ENCODE results near the gene CLDN16.

Gene CLDN16

GRCh38 chr3:190444006-190444405, 56.0 kb downstream of the CLDN16 start:
- no peak for DNase-seq

DNA sequence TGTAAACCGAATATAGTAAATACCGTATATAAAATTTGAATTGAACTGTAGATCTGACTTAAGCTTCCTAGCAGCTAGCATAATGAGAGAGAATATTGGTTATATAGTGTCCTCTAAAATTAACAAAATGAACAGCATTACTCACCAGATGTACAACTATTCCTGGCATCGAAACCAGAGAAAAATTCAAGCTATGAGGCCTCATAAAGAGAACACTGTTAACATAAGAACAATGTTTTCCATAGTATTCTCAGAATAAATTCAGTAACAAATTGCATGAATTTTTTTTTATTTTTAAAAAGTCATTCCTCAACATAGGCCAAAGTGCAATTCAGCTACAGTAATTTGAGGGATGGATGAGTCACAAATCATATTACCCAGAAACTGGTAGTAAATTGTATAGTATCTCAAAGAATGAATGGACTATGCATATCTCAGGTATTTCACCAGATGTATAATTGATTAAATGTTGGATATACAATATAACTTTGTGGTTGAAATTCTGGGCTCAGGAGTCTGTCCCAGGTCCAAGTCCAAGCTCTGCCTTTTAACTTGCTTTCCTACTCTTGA, 56.7 kb downstream of the CLDN16 start:
- no peak for DNase-seq

DNA sequence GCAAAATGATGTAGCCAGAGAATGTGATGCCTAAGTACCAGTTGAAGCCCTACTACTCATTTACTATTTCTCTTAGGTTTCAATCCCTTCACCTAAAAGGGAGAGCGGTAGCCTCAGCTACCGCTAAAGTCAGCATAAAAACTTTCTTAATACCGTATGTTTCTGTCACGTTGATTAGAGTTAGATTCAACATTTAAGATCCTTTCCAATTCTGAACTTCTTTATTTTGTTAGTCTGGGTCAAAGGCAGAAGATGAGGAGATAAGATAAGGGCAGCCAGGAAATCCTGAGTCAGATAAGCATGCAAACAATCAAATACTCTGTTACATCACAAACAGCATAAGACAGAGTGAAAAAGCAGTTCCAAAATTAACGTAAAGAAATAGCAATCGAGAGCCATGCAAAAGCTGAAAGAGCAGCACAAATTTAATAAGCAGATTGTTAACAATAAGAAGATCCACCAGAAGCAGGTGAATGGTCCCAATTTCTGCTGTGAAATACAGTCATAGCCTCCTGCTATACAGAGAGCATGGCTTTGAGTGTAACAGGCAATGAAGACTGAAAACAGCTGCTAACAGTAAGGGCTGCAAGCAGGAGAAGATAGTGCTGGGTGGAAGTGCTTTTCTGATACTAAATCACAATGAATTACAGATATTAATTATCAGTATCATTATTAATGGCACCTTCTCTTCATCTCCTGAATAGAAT, 58.8 kb downstream of the CLDN16 start:
- no peak for DNase-seq

DNA sequence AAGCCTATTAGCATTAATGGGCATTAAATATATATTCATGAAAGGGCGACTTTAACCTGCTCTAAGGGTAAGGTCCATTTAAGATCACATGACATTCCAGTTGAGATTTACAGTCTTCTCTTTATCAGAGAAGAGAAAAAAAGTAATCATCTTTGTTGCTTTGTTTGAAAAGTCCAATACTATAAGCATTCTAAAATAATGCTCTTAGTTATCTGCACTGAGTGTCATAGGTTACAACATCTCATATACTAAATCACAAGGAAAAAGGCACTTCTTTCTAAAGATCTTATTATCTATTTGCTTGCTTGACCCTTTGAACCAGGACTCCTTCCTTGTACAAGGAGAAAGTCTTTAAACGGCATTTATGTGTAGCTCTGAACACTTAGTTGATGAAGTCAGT, 60.3 kb downstream of the CLDN16 start:
- DNase-seq = no peak

DNA sequence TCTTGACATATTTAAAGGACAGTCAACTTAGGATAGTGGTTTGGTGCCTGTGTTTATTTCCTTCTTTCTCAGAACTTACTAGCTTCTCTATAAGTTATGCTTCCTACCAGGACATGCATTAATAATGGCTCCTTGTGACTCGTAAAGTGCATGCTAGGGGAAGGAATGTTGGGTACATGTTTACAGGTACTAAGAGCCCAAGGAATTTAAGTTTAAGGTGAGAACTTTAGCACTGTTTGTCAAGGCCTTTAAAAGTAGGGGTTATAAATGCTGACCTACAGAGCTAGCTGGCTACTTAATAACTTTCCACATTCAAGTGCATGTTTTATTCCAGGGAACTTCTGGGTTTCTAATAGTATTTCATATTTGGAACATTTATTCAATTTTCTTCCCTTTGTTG, 61.8 kb downstream of the CLDN16 start, which contains the start of gene TMEM207:
Gene TMEM207, minus strand, starts transcription at position 101 of the 400 bp plus-strand sequence. Its CDS starts 92 bp downstream, at position 9.
- no peak for DNase-seq

DNA sequence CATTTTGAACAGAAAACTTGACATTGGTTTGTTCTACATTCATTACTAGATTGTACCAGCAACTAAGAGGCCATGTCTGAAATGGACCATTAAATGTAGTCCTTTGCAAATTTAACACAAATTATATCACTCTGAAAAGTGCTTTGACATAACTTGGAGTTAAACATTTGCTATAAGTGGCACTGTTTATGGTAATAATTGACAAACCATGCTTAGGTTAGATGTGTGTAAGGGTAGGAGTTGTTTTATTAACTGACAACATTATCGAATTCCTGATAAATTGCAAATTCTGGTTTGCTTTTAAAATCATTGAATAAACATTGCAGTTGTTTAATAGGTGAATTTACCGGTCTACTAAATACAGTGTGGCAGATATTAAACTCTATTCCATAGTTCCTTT, 67.9 kb downstream of the CLDN16 start:
- no peak for DNase-seq

DNA sequence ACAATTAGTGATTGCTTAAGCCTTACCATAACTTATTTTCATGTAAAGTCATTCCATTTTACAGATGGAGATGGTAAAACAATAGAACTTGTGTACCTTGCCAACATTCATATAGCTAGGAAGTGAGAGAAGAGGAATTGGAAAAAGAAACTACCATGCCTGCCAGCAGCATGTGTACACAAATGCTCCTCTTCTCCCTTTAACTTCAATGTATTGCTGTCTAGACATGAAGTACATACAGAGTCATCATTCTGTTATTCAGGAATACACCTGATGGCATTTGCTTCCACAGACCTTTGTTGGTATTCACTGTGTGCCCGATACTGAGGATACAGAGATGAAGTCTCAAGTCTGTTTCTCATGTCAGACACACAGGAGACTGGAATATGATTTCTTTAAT, 68.8 kb downstream of the CLDN16 start:
- DNase-seq = no peak

GRCh38 chr3:190458040-190458439, 70.1 kb downstream of the CLDN16 start:
- no peak for DNase-seq

Data from suppressor macrophage (primary cell).